Pulmonary artery endothelial cell (primary cell): ENCODE measurements around the gene ERICH4. TPM values are rescaled to one million over a fixed set of nuclear protein-coding genes. Genes with fewer than 3 reads are reported as not detected.
"Not testable (repeated sequence)": the region's sequence is repeated elsewhere in the genome, so short reads cannot be mapped to it uniquely, and the experiment has no call there.

Experiments
- DNase-seq: peaks from one replicate; pipeline ENCODE4 v3.0.0-alpha.2; 2011; ENCODE audit warnings: low read depth, low spot score
- total RNA-seq: library from RNA; depleted of rRNA; stranded (reverse); fragments of >200 nt; gene quantifications from 2 replicates; pipeline ENCODE4 v1.2.3, GENCODE V29; 2014

Gene ERICH4
- total RNA-seq, 1 donor from 2014 or later = not detected

DNA sequence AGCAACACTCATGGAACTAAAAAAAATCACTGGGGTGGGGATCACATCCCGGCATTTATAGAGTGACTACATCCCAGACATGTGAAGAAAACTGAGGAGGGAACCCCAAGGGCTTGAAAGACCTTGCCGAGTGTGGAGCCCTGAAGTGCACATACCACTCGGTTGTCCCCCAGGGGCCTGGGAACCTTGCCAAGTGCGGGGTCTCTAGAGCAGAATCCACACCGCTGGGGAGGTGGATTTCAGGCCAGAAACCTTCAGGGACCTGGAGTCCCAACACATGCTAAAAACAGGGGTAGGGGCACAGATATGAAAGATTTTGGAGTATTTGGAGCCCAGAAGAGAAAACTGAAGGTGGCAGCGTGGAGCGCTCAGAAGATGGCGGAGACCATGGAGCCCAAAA lies 35.2 kb downstream of the ERICH4 start:
- DNase-seq = no peak

DNA sequence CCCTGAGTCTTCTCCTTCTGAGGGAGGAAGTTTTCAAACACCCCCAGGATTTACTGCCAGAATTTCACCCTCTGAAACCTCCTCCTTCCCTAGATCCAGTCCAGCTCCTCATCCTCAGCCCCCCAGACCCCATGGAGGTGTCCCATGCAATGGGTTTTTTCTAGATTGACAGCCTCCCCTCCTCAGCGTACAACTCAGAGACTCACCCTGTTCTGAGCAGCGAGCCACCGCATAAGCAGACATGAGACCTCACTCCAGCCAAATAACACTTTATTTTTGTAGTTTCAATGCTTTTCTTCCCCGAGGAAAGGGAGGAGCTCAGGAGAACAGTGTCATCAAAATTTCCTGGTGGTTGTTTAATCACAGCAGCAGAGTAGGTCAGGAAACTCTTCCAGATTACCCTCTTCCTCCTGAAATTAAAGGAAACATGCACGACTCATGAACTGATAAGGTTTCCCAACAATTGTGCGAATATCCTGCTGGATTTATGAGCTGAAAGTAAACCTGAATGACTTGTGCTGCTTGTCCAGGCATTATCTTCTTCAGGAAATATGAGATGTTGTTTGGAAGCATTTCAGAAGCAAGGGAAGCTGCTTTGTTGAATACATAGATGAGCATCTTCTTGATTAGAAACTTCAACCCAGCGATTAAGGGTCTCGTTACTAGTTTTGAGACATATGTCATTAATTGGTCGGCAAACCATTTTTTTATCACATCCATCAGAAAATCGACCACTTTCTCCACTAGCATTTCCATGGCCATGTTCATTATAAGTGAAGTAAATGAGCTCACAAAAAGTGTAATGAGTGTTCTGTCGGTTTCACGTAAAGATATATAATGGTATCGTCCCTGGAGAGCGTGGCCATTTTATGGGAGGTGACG lies 36.2 kb downstream of the ERICH4 start:
- peak; percentile 90 for DNase-seq

DNA sequence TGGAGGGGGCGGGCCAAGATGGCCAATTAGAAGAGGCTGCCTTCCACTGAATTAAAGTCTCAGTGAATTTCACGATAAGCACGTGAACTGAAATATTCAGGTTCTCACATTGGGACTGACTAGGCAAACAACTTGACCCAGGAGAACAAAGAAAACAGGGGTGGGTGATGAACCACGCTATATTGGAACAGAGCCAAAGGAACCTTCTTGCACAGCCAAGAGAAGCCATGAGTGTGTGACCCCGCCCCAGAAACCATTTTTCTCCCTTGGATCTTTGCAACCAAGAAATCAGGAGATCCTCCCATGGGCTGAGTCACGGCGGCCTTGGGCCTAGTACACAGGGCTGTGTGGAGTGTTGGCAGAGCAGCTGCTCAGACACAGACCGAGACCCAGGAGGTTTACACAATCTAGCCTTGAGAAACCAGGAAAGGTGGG lies 36.8 kb downstream of the ERICH4 start:
- DNase-seq = peak; percentile 95

DNA sequence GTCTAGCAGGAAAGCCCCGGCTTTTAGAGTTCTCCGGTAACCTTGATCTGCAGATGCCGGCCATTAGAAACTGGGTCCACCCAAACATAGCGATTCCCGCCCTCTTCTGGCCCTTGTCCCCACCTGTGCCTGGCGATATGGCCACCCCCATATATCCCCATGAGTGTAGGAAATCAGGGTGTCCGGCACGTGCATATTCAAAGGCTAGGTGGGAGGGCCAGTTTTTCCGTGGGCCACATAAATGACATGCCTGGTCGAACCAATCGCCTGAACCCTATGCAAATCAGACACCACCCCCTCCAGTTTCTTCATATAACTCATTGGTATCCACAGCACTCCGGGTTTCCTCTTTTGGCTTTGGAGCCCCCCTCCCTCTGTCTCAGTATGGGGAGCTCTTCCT lies 37.4 kb downstream of the ERICH4 start:
- no peak for DNase-seq

DNA sequence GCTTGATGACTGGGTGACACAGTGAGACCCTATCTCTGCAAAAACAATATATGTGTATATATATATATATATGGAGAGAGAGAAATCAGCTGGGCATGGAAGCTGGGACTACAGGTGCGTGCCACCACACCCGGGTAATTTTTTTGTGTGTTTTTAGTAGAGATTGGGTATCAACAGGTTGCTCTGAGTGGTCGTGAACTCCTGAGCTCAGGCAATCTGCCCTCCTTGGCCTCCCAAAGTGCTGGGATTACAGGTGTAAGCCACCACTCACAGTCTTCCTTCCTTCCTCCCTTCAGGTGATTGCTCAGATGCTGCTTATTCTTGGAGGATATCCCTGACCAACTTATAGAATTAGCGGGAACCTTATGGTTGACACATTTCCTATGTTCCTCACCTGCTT lies 41.9 kb downstream of the ERICH4 start:
- DNase-seq = no peak

DNA sequence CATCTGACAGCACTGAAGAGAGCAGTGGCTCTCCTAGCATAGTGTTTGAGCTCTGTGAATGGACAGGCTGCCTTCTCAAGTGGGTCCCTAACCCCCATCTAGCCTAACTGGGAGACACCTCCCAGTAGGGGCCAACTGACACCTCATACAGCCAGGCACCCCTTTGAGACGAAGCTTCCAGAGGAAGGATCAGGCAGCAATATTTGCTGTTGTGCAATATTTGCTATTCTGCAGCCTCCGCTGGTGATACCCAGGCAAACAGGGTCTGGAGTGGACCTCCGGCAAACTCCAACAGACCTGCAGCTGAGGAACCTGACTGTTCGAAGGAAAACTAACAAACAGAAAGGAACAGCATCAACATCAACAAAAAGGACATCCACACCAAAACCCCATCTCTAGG lies 44.0 kb downstream of the ERICH4 start:
- DNase-seq = not testable (repeated sequence)

DNA sequence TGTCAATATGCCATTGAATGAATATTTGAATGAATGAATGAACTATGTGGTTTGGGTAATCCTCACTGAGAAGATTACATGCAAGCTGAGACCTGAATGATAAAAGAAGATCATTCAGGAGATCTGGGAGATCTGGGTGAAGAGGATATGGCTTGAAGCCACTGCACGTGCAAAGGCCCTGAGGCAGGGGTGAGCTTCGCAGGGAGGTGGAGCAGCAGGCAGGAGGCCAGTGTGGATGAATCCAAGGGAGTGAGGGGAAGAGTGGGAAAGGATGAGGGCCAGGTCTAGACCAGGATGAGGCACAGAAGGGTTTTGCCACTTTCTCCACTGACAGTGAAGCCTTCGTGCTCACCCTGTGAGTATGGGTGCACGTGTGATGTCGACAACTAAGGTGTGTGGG lies 49.9 kb downstream of the ERICH4 start:
- no peak for DNase-seq

Other genes with a start within 250 kb of the ERICH4 start
- gene CYP2S1, start 249.9 kb upstream of the ERICH4 start, total RNA-seq = under 0.01 and 0.32 TPM in 2 replicates
- gene AXL, start 223.9 kb upstream of the ERICH4 start, total RNA-seq = 177 and 238 TPM in 2 replicates
- gene HNRNPUL1, start 178.8 kb upstream of the ERICH4 start, total RNA-seq = 76.9 and 85.7 TPM in 2 replicates
- gene CCDC97, start 133.0 kb upstream of the ERICH4 start, total RNA-seq = 6.1 and 9.1 TPM in 2 replicates
- 18.2 and 18.9 TPM in 2 replicates for gene TGFB1, start 89.2 kb upstream of the ERICH4 start, total RNA-seq
- gene B9D2, start 79.0 kb upstream of the ERICH4 start, total RNA-seq = 7.4 and 10.4 TPM in 2 replicates
- gene TMEM91, start 66.6 kb upstream of the ERICH4 start, total RNA-seq = 5.2 and 8.1 TPM in 2 replicates
- gene EXOSC5, start 45.8 kb upstream of the ERICH4 start, total RNA-seq = 15.7 and 16.2 TPM in 2 replicates
- gene BCKDHA, start 45.3 kb upstream of the ERICH4 start, total RNA-seq = 33.8 and 74.5 TPM in 2 replicates
- gene B3GNT8, start 15.8 kb upstream of the ERICH4 start, total RNA-seq = 2.1 and 2.7 TPM in 2 replicates
- gene DMAC2, start 3.2 kb upstream of the ERICH4 start, total RNA-seq = 54.1 and 56.2 TPM in 2 replicates
- gene CEACAM21, start 133.0 kb downstream of the ERICH4 start, total RNA-seq = 0.11 and 0.73 TPM in 2 replicates
- not detected in 2 replicates for gene CEACAM4, start 183.9 kb downstream of the ERICH4 start, total RNA-seq
- not detected in 2 replicates for gene CEACAM7, start 245.1 kb downstream of the ERICH4 start, total RNA-seq